Heart left ventricle (tissue), 13 donors: ENCODE results near the gene CACNA1C.

Experiments
- CTCF ChIP-seq, 12 donors: fragments of 200-600 bp; sonication (generic) in 4 of 12; IDR thresholded peaks; one replicate each; pipeline versions ENCODE4 v1.5.0 to v1.8.0; 2018 to 2022; ENCODE audit warnings: antibody characterized with exemption in 12 of 12, mild to moderate bottlenecking in 5 of 12
- POLR2A ChIP-seq, 2 donors: fragments of 450-650 bp; IDR thresholded peaks; one replicate each; pipeline ENCODE4 v1.6.1; 2017; ENCODE audit warnings: antibody characterized with exemption in 2 of 2, mild to moderate bottlenecking in 2 of 2, moderate library complexity in 2 of 2
- donor health status: ischemic (EF 13 %, LVEDD 7.1; RV severe dilation, severe dysfunction).
- donor health status: DM: no; HTN: yes; CAD: no.
- donor health status: DM: no; HTN: no; CAD: no.
- donor health status: ischemic (EF 25% LVEDD 6.9; RV normal size, moderate dysfunction).
- donor health status: ischemic (EF 25% LVEDD 5.7; RV mildly dilated, moderate dysfunction).
- donor health status: ischemic (EF 35%, LVEDD 5.7; RV mildly dilated, moderate dysfunction).
- donor health status: nonischemic (EF 11% LVEDD 7.7; RV severe dilation, severe dysfunction).
- donor health status: DM: yes; HTN: yes; CAD: no.
- donor health status: PGD.
- donor health status: ischemic (EF 29% LVEDD 5.4; RV normal size, mild dysfunction).
- donor health status: nonischemic (EF 23%, LVEDD 6.1; RV moderate dilation, normal function).

DNA sequence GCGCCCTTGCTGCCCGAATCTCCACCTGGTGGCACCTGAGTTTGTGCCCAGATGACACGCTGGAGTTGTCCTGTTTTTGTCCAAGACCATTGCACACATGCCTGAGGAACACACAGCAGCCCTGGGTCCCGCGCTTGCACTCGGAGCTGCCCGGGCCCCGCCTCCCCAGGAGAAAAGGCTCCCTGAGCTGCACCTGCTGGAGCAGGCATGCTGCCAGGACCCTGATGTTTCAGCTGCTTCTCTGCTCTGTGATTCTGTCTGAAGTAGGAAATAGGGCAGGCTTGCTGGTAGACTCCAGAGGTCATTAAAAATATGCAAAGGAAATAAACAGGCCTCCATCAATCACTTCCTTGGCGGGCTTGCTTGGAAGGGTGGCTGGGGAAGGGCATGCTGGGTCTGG, 271.6 kb downstream of the CACNA1C start:
- TF ChIP-seq CTCF (IDR thresholded peaks at IDR 0.05) (no peak), POLR2A (IDR thresholded peaks at IDR 0.05) (no peak)
